Activated naive CD8-positive, alpha-beta T cell (primary cell): ENCODE data around the gene LIMS2.

ENCODE experiments used
- H3K27ac Mint-ChIP-seq: one replicate; pipeline ENCODE4 v1.8.0; 2021; ENCODE audit warnings: mixed read lengths
- H3K27me3 Mint-ChIP-seq: one replicate; pipeline ENCODE4 v1.8.0; 2021; ENCODE audit warnings: mixed read lengths
- H3K36me3 Mint-ChIP-seq: one replicate; pipeline ENCODE4 v1.8.0; 2021; ENCODE audit warnings: mixed read lengths
- H3K4me1 Mint-ChIP-seq: one replicate; pipeline ENCODE4 v1.8.0; 2021; ENCODE audit warnings: low read depth, mixed read lengths
- H3K4me3 Mint-ChIP-seq: one replicate; pipeline ENCODE4 v1.8.0; 2021; ENCODE audit warnings: mild to moderate bottlenecking, mixed read lengths
- H3K9me3 Mint-ChIP-seq: one replicate; pipeline ENCODE4 v1.8.0; 2021; ENCODE audit warnings: low read depth, mixed read lengths

Gene LIMS2

GRCh38 chr2:127609818-127610217, 65.5 kb downstream of the LIMS2 start:
- H3K9me3 Mint-ChIP-seq = peaks cover 6% of the 10 kb centered on the region
- H3K36me3 Mint-ChIP-seq = peaks cover 9% of the 10 kb centered on the region
- no peak overlapping the region for H3K4me3 Mint-ChIP-seq
- H3K27me3 Mint-ChIP-seq = no peaks in the 10 kb centered on the region
- no peak overlapping the region for H3K27ac Mint-ChIP-seq
- H3K4me1 Mint-ChIP-seq = peaks cover 11% of the 10 kb centered on the region

GRCh38 chr2:127609031-127609751, 66.1 kb downstream of the LIMS2 start:
- Mint-ChIP-seq H3K9me3 (peaks cover 6% of the 10 kb centered on the region), H3K36me3 (peaks cover 9% of the 10 kb centered on the region), H3K27me3 (no peaks in the 10 kb centered on the region), H3K4me3 (no peak overlapping the region), H3K27ac (no peak overlapping the region), H3K4me1 (peaks cover 11% of the 10 kb centered on the region)

GRCh38 chr2:127608061-127609030, 67.0 kb downstream of the LIMS2 start:
- peaks cover 4% of the 10 kb centered on the region for H3K36me3 Mint-ChIP-seq
- no peaks in the 10 kb centered on the region for H3K27me3 Mint-ChIP-seq
- no peak overlapping the region for H3K4me3 Mint-ChIP-seq
- peaks cover 4% of the 10 kb centered on the region for H3K9me3 Mint-ChIP-seq
- H3K4me1 Mint-ChIP-seq = peaks cover 11% of the 10 kb centered on the region
- no peak overlapping the region for H3K27ac Mint-ChIP-seq

GRCh38 chr2:127607399-127607908, 67.9 kb downstream of the LIMS2 start:
- H3K27ac Mint-ChIP-seq = no peak overlapping the region
- H3K4me3 Mint-ChIP-seq = no peak overlapping the region
- H3K9me3 Mint-ChIP-seq = no peaks in the 10 kb centered on the region
- H3K27me3 Mint-ChIP-seq = no peaks in the 10 kb centered on the region
- peaks cover 11% of the 10 kb centered on the region for H3K4me1 Mint-ChIP-seq
- no peaks in the 10 kb centered on the region for H3K36me3 Mint-ChIP-seq

- H3K9me3 Mint-ChIP-seq = no peaks in the 10 kb centered on the region
- H3K36me3 Mint-ChIP-seq = peaks cover 2% of the 10 kb centered on the region
- no peak overlapping the region for H3K27ac Mint-ChIP-seq
- peaks cover 11% of the 10 kb centered on the region for H3K4me1 Mint-ChIP-seq
- no peak overlapping the region for H3K4me3 Mint-ChIP-seq
- no peaks in the 10 kb centered on the region for H3K27me3 Mint-ChIP-seq
Measured at GRCh38 chr2:127606625-127607398, 68.5 kb downstream of the LIMS2 start.

- H3K27ac Mint-ChIP-seq = no peak overlapping the region
- H3K27me3 Mint-ChIP-seq = no peaks in the 10 kb centered on the region
- no peaks in the 10 kb centered on the region for H3K9me3 Mint-ChIP-seq
- peaks cover 11% of the 10 kb centered on the region for H3K4me1 Mint-ChIP-seq
- H3K36me3 Mint-ChIP-seq = peaks cover 2% of the 10 kb centered on the region
- H3K4me3 Mint-ChIP-seq = no peak overlapping the region
Measured at GRCh38 chr2:127605691-127606263, 69.6 kb downstream of the LIMS2 start.

GRCh38 chr2:127604986-127605385, 70.3 kb downstream of the LIMS2 start:
- H3K4me1 Mint-ChIP-seq = peaks cover 7% of the 10 kb centered on the region
- H3K36me3 Mint-ChIP-seq = peaks cover 2% of the 10 kb centered on the region
- no peaks in the 10 kb centered on the region for H3K9me3 Mint-ChIP-seq

GRCh38 chr2:127599211-127599610, 76.1 kb downstream of the LIMS2 start:
- Mint-ChIP-seq H3K36me3 (peaks cover 2% of the 10 kb centered on the region), H3K4me1 (no peaks in the 10 kb centered on the region), H3K9me3 (no peaks in the 10 kb centered on the region), H3K27me3 (no peaks in the 10 kb centered on the region), H3K27ac (no peak overlapping the region), H3K4me3 (no peak overlapping the region)

More at GRCh38 chr2:127604986-127605385, 70.3 kb downstream of the LIMS2 start:
- H3K27ac Mint-ChIP-seq = no peak overlapping the region
- no peaks in the 10 kb centered on the region for H3K27me3 Mint-ChIP-seq
- H3K4me3 Mint-ChIP-seq = no peak overlapping the region

- Mint-ChIP-seq H3K4me1 (no peaks in the 10 kb centered on the region), H3K9me3 (no peaks in the 10 kb centered on the region), H3K27me3 (no peaks in the 10 kb centered on the region), H3K36me3 (peaks cover 2% of the 10 kb centered on the region), H3K27ac (no peak overlapping the region), H3K4me3 (no peak overlapping the region)
Measured at GRCh38 chr2:127598711-127599110, 76.6 kb downstream of the LIMS2 start.

GRCh38 chr2:127597984-127598380, 77.3 kb downstream of the LIMS2 start:
- H3K9me3 Mint-ChIP-seq = no peaks in the 10 kb centered on the region
- no peak overlapping the region for H3K4me3 Mint-ChIP-seq
- H3K27me3 Mint-ChIP-seq = no peaks in the 10 kb centered on the region
- H3K36me3 Mint-ChIP-seq = peaks cover 2% of the 10 kb centered on the region
- no peaks in the 10 kb centered on the region for H3K4me1 Mint-ChIP-seq
- no peak overlapping the region for H3K27ac Mint-ChIP-seq

GRCh38 chr2:127597046-127597983, 78.0 kb downstream of the LIMS2 start:
- no peaks in the 10 kb centered on the region for H3K4me1 Mint-ChIP-seq
- H3K36me3 Mint-ChIP-seq = peaks cover 2% of the 10 kb centered on the region
- H3K9me3 Mint-ChIP-seq = no peaks in the 10 kb centered on the region
- H3K4me3 Mint-ChIP-seq = no peak overlapping the region
- H3K27ac Mint-ChIP-seq = no peak overlapping the region
- no peaks in the 10 kb centered on the region for H3K27me3 Mint-ChIP-seq

GRCh38 chr2:127596311-127597045, 78.9 kb downstream of the LIMS2 start:
- Mint-ChIP-seq H3K4me1 (no peaks in the 10 kb centered on the region), H3K9me3 (no peaks in the 10 kb centered on the region), H3K36me3 (no peaks in the 10 kb centered on the region), H3K27me3 (no peaks in the 10 kb centered on the region), H3K27ac (no peak overlapping the region), H3K4me3 (no peak overlapping the region)

GRCh38 chr2:127594116-127594591, 81.2 kb downstream of the LIMS2 start:
- Mint-ChIP-seq H3K4me3 (no peak overlapping the region), H3K36me3 (no peaks in the 10 kb centered on the region), H3K27ac (no peak overlapping the region), H3K9me3 (no peaks in the 10 kb centered on the region), H3K4me1 (no peaks in the 10 kb centered on the region), H3K27me3 (no peaks in the 10 kb centered on the region)
